ENCODE results near the gene SAG. TPM values are rescaled to one million over a fixed set of nuclear protein-coding genes. Genes with fewer than 3 reads are reported as not detected.

Gene SAG
- total RNA-seq, 1 donor: not detected

DNA sequence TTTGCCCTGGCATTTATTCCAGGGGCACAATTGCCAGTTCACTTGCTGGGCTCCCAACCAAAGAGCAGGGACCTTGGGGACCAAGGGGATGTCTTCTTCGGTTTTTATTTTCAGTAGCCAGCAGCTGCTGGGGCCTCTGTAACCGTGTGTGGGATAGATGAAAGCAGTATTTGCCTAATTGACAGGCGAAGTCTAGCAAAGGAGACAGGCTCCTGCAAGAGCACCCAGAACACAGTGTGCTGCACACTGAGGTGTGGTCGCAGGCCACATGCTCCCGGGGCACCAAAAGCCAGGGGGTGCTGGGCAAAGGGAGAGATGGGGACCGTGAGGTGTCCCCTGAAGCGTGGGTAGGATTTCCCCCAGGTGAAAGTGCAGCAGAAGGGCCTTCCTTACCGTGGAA, 5.3 kb downstream of the SAG start:
- DNase-seq (ENCODE audit: low read depth): no peak
- TF ChIP-seq, protein P1, sequence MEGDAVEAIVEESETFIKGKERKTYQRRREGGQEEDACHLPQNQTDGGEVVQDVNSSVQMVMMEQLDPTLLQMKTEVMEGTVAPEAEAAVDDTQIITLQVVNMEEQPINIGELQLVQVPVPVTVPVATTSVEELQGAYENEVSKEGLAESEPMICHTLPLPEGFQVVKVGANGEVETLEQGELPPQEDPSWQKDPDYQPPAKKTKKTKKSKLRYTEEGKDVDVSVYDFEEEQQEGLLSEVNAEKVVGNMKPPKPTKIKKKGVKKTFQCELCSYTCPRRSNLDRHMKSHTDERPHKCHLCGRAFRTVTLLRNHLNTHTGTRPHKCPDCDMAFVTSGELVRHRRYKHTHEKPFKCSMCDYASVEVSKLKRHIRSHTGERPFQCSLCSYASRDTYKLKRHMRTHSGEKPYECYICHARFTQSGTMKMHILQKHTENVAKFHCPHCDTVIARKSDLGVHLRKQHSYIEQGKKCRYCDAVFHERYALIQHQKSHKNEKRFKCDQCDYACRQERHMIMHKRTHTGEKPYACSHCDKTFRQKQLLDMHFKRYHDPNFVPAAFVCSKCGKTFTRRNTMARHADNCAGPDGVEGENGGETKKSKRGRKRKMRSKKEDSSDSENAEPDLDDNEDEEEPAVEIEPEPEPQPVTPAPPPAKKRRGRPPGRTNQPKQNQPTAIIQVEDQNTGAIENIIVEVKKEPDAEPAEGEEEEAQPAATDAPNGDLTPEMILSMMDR (IDR thresholded peaks at IDR 0.05; ENCODE audit: insufficient read depth, low read depth, low read length): no peak
- no peak overlapping the region for H3K4me3 ChIP-seq (ENCODE audit: low read depth, low read length)

DNA sequence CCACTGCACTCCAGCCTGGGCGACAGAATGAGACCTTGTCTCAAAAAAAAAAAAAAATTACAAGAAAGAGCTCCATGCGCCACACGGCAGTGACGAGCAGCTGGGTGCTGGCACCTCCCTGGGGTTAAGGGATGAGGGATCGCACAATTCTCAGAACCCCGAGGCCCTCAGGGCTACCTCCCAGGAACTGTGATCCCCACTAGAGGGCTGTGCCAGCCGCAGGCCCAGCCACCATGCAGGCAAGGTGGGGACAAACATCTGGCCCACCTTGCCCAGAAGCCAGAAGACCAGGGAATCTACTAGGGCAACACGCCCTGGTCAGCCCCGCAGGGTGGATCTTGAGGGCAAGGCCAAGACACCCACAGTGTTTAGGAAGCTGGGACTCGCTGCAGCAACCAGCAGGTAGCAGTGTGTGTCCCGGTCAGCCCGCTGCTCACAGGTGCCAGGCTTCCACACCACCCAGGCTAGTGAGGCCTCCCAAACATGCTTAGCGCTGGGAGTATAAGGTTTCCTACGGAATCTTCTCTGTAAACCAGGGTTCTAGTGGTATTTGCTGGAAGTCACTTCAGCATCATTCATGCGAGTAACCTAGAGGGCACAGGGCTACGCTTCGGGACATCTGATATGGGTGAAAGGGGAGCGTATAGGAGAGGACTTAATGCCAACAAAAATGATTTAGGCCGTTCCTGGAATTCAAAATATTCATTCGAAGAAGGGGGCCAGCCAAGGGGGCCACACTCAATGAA, 6.7 kb downstream of the SAG start:
- TF ChIP-seq, protein P1 (IDR thresholded peaks at IDR 0.05; ENCODE audit: insufficient read depth, low read depth, low read length): no peak
- no peak overlapping the region for H3K4me3 ChIP-seq (ENCODE audit: low read depth, low read length)
- DNase-seq (ENCODE audit: low read depth): no peak

DNA sequence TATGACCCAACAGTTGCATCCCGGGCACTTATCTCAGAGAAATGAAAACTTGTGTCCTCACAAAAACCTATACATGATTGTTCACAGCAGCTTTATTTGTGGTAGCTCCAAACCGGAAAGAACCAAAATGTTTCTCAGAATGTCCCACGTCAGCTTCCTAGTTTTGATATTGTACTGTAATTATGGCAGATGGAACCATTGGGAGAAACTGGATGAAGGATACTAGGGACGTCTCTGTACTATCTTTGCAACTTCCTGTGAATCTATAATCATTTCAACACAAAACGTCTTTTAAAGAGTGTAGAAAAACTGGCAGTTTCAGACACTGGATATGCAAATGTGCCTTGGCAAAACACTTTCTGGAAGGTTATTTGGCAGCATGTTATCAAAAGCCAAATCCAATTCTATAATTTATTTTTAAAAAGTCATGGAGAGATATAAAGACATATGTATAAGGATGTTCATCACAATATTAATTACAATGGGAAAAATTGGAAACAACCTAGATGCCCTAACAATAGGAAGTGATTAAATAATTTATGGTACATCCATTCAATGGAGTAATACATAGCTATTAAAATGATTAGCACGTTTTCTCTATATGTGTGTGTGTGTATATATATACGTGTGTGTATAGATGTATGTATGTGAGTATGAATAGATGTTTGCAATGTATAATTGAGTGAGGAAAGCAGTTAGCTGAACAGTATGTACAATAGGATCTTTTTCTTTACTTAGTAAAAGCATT, 9.8 kb downstream of the SAG start:
- H3K4me3 ChIP-seq (ENCODE audit: low read depth, low read length): no peak overlapping the region
- no peak for DNase-seq (ENCODE audit: low read depth)
- TF ChIP-seq, protein P1 (IDR thresholded peaks at IDR 0.05; ENCODE audit: insufficient read depth, low read depth, low read length): no peak

DNA sequence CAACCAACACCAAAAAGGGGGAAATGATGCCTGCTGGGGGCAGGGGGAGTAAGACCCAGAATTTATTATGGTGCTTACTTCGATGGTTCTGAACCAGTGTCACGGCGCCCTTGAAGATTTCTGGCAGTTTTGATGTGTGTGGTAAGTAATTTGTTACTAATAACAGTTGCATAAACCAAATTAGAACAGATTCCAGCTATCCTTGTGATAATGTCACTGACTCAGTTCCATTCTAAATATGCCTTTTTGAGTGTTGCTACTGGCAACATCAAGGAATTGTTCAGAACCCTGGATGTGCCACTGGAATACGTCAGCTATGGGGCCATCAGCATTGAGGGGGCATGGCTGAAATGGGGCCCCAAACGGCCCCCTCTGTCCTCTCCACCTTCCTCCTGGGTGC, 11.6 kb downstream of the SAG start:
- TF ChIP-seq, protein P1 (IDR thresholded peaks at IDR 0.05; ENCODE audit: insufficient read depth, low read depth, low read length): no peak
- H3K4me3 ChIP-seq (ENCODE audit: low read depth, low read length): no peak overlapping the region
- DNase-seq (ENCODE audit: low read depth): no peak

DNA sequence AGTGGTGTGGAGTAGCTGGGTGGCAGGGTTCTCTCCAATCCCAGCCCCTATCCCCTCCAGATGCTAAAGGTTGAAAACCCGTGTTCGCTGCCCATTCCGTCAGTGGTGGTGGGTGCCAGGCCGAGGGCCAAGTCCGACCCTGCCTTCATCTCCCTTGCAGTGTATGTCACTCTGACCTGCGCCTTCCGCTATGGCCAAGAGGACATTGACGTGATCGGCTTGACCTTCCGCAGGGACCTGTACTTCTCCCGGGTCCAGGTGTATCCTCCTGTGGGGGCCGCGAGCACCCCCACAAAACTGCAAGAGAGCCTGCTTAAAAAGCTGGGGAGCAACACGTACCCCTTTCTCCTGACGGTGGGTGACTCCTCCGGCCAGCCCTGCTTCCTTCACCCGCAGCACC, 12.9 kb downstream of the SAG start:
- H3K4me3 ChIP-seq (ENCODE audit: low read depth, low read length): no peak overlapping the region
- TF ChIP-seq, protein P1 (IDR thresholded peaks at IDR 0.05; ENCODE audit: insufficient read depth, low read depth, low read length): no peak
- no peak for DNase-seq (ENCODE audit: low read depth)

DNA sequence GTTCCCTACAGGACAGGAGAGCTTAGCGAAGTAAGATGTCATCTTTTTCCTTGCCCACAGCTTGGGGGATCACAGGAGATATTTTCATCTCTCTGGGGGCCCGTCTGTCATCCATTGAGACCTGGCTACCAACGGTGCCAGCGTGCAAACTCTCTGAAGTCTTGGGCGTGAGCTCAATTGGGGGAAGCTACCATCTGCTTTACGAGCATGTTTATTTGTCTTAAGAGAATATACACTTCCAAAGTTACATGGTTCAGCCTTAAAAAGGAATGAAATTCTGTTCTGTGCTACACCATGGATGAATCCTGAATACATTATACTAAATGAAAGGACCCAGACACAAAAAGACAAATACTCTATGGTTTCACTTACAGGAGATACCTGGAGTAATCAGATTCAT, 13.6 kb downstream of the SAG start:
- TF ChIP-seq, protein P1 (IDR thresholded peaks at IDR 0.05; ENCODE audit: insufficient read depth, low read depth, low read length): no peak
- H3K4me3 ChIP-seq (ENCODE audit: low read depth, low read length): no peak overlapping the region
- DNase-seq (ENCODE audit: low read depth): no peak
